HG03139 (cell line): ENCODE data around the gene LMX1B.

Experiments used
- ATAC-seq: cut with Tn5 transposase; IDR thresholded peaks from one replicate; pipeline ENCODE4 v1.9.1; 2021; ENCODE audit not compliant: unreplicated experiment

The LMX1B gene

GRCh38 chr9:126693428-126693944 lies 79.8 kb downstream of the LMX1B start:
- no peak for ATAC-seq

DNA sequence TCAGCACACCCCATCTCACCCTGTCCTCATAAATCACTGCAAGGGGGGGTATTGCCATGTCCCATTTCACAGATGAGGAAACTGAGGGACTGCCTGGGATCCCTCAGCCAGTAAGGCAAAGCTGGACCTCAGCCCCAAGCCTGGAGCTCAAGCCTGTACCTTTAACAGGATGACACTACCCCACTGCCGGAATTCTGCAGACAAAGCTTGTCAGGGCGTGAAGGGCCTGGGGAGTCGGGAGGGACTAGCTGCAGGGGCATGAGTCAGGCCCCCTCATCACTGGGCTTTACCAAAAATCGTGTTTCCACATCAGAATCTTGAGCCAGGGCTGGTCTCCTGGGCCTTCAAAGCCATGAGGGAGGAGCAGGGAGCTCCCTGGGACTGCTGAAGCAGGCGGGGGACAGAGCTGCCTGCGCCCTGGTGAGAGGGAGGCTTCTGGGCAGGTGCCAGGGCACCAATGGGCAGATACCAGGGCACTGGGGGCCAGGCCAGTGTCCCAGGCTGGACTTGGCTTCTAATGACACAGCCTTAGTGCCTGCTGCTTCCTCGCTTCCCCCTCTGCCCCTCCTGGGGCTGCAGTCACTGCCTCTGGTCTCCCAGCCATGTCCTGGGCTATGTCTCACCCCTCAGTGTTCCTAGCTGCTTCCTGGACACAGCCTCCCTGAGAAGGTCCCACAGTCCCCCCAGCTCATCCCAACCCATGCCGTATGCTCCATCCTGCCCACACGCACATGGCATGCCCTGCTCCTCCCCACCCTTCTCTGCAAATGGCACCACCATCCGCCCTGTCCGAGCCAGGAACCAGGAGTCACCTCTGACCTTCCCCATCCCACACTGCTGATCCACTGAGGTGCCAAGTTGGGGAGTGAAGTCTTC lies 80.7 kb downstream of the LMX1B start:
- ATAC-seq, result no peak

DNA sequence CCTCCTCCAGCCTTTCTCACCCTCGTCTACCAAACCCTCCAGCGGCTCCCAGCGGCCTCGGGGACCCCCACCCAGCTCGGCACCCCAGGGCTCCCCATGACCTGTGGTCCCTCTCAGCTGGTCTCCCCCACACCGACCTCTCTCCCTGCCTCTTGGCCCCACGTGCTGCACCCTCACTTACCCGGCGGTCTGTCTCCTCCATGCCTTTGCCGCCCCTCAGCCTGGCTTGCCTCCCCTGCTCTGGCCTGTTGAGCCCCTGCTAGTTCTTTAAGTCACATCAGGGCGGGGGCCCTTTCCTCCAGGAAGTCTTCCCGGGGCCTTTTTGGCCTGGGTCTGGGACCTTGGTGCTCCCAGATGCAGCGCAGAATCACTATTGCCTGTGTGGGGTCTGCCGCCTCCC lies 81.5 kb downstream of the LMX1B start:
- ATAC-seq, result no peak

GRCh38 chr9:126695701-126696400 lies 82.1 kb downstream of the LMX1B start:
- ATAC-seq, result no peak

GRCh38 chr9:126696401-126697145 lies 82.8 kb downstream of the LMX1B start:
- no peak for ATAC-seq

GRCh38 chr9:126697330-126697729 lies 83.6 kb downstream of the LMX1B start:
- no peak for ATAC-seq

DNA sequence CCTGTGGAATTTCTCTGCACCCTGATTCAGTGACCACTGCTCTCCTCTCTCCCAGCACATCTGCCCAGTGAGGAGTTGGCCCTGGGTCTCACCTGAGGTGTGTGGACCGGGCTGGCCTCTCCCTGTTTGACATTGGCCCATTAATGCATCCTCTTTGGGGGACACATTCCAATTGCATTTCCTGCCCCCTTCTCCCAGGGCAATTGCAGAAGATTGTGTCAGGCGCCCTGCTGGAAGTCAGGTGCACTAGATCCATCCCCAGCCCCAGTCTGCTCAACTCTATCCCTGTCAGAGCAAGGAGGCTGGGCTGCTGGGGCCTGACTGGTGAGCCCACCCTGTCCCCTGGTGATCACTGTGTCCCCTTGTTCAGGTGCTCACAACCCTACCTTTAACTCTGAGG lies 84.5 kb downstream of the LMX1B start:
- ATAC-seq, result no peak

- no peak for ATAC-seq
Observed at GRCh38 chr9:126698756-126699155, 85.0 kb downstream of the LMX1B start.

GRCh38 chr9:126699401-126699881 lies 85.7 kb downstream of the LMX1B start:
- no peak for ATAC-seq

- no peak for ATAC-seq
Observed at GRCh38 chr9:126700296-126700695, 86.6 kb downstream of the LMX1B start.

DNA sequence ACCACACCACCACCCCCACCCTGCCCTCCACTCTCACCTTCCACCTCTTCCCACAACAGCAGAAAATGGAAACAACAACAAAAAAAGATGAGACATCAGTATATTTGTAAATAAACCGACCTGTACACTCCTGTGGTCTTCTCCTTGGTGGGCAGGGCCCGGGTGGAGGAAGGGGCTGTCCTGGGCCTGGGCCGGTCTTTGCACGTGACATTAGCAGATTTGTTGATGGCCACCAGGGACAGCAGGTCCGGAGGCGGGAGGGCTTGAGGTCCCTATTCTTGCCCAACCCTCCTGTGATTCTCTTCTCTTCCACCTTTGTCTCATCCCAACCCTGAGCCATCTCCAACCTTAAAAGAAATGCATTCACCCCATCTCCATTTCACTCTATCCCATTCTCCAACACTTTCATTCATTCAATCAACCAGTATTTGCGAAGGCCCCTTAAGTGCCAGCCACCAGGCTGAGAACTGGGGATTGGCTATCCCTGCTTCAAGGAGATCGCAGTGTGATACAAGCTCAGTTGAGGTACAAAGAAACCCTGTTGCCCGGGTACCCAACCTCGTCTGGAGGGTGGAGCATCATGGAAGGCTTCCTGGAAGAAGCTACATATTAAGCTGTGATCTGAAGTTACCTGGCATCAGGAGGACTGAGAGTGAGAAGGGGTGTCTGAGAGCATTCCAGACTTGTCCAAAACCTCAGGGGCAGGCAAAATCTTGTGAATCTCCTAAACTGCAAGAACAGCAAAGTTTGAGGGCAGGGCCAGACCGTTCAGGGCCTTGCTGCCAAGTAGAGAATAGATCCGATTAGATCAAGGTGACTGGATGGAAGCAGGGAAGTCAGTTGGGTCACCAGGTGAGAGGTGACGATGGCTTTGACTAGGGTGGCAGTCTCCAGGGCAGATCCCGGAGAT lies 87.4 kb downstream of the LMX1B start:
- no peak for ATAC-seq

- ATAC-seq, result no peak
Observed at GRCh38 chr9:126701813-126702140, 88.0 kb downstream of the LMX1B start.

DNA sequence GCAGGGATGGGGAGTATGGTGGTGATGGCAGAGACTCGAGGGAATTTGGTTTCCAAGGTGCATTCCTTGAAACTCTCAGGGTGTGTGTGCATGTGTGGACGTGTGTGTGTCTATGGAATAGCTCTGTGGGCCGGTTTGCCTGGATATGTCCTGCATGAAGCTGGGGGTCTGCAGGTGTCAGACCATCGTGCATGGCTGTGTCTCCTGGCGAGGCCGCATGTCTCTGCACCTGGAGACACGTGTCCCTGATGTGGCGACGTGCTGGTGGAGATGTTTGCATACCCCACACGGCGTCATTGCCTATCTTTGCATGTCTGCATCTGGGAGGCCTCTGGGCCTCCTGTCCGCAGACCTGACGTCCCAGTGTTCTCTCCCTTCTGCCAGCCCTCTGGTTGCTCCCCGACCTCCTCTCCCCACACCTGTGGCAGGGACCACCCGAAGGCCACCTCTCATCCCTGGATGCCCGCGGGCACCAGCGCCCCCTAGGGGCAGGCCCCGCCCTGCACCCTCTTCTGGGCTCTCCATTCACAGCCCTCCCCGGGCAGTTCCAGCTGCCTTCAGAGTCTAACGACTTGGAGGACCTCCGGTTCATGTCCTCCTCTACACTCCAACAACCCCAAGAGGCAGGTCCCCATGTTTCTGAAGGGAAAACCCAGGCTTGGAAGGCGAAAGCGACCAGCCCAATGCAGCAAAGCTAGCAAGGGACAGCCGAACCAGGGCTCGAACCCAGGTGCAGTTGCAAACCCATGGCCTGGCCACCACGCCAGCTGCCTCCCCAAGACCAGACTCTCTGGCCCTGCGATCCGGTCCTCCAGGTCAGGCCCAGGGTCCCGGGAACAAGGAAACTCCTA lies 88.6 kb downstream of the LMX1B start:
- ATAC-seq, result no peak

GRCh38 chr9:126703002-126703865 lies 89.5 kb downstream of the LMX1B start:
- no peak for ATAC-seq

DNA sequence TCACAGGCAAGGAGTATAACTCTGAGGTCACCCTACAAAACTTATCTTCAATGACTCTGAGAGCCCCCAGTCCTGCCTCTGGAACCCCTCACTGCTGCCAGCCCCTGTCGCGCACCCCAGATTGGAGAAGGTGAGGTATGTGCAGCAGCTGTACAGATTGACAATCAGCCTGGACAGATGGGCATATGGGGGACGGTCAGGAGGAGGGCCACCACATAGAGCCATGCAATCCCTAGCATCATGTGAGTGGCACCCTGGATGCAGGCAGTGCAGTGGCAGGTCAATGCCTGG lies 90.1 kb downstream of the LMX1B start:
- ATAC-seq, result no peak

GRCh38 chr9:126704157-126704891 lies 90.6 kb downstream of the LMX1B start:
- no peak for ATAC-seq

DNA sequence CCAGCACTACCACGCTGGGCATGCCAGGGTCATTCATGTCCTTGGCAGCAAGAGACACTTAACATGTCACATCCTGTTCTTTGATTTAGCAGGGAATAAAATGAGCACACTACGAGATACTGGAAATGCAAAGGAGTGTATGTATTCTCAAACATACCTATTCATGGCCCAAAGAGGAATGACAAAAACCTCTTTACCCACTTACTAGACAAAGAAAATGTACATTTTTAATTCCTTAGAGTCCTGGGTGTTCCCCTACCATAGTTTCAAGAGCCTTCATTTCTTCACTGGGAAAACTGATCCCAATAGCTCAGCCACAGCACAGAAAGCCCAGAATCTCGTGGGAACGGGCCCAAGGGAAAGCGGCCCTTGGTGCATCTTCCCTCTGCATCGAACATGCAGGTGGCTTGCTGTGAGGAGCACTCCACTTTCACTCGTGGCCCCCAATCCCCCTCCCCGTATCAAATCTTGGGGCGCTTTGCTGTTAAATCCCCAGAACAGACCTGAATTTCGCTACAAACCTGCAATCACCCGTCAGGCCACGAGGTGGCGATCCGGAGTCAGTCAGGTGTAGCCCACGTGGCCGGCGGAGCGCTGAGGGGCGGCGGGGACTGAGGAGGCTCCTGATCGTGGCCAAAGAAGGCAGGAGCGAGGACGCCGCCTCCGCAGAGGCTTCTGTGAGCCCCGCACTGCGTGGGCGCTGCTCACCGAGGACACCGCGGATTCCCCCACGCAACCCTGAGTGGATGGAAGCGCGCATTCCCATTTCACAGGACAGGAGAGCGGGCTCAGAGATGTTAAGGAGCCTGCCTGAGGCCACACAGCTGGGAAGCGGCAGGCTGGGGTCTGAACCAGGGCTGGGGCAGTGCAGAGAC lies 91.4 kb downstream of the LMX1B start:
- no peak for ATAC-seq
